ENCODE measurements around the gene ADAM12. TPM values are rescaled to one million over a fixed set of nuclear protein-coding genes. Genes with fewer than 3 reads are reported as not detected.

The ADAM12 gene
- total and polyA plus RNA-seq, 2 experiments from 2014 or later = 0.13 to 0.87 TPM

GRCh38 chr10:126207851-126208250 lies 180.4 kb downstream of the ADAM12 start (continued):
- TF ChIP-seq CTCF (conservative IDR thresholded peaks at IDR 0.05; ENCODE audit: low read depth in 2 of 2) (no peak), NANOG (IDR thresholded peaks at IDR 0.05; ENCODE audit: borderline replicate concordance) (no peak), STAT1 (IDR thresholded peaks at IDR 0.05; ENCODE audit: unreplicated experiment) (no peak), EZH2 (IDR thresholded peaks at IDR 0.05; ENCODE audit: low read depth, unreplicated experiment) (no peak)

GRCh38 chr10:126207313-126207771 lies 180.9 kb downstream of the ADAM12 start:
- H4K20me1 ChIP-seq (replicated peaks; ENCODE audit: insufficient read depth) = no peaks in the 10 kb centered on the region
- ATAC-seq (no peak), DNase-seq (ENCODE audit: low spot score) (no peak)
- Mint-ChIP-seq H3K4me1 (no peaks in the 10 kb centered on the region), H3K4me3 (no peak overlapping the region), H3K36me3 (ENCODE audit: low read depth) (no peaks in the 10 kb centered on the region), H3K27ac (no peak overlapping the region), H3K9me3 (no peaks in the 10 kb centered on the region; the same call in 2 of the 3 replicates), H3K27me3 (ENCODE audit: insufficient read depth, low read depth, poor library complexity) (peaks cover 9% of the 10 kb centered on the region)
- no peaks in the 10 kb centered on the region for H3F3A ChIP-seq (replicated peaks; ENCODE audit: low read depth)
- H3K27ac ChIP-seq (ENCODE audit: low read depth) = no peak overlapping the region
- no peaks in the 10 kb centered on the region for H3K4me1 ChIP-seq (ENCODE audit: insufficient read depth)
- 0 out of 2 replicates have a peak, but pooled peaks cover 18% of the 10 kb centered on the region for H3K9me2 ChIP-seq (ENCODE audit: insufficient read depth)
- H3K36me3 ChIP-seq (ENCODE audit: insufficient read depth) = no peaks in the 10 kb centered on the region
- H3K79me2 ChIP-seq (replicated peaks; ENCODE audit: insufficient read depth) = no peaks in the 10 kb centered on the region
- no peak overlapping the region for H2AFZ ChIP-seq
- H3K4me3 ChIP-seq = no peak overlapping the region
- no peak overlapping the region for H3K4me2 ChIP-seq
- H3K27me3 ChIP-seq (ENCODE audit: insufficient read depth) = no peaks in the 10 kb centered on the region
- TF ChIP-seq ZNF114 (CRISPR knock-in tag; IDR thresholded peaks at IDR 0.05) (no peak), ZNF462 (CRISPR knock-in tag; IDR thresholded peaks at IDR 0.05) (no peak), NANOG (IDR thresholded peaks at IDR 0.05; ENCODE audit: borderline replicate concordance) (no peak), ZNF331 (CRISPR knock-in tag; IDR thresholded peaks at IDR 0.05; ENCODE audit: low read depth) (no peak), CREB1 (CRISPR knock-in tag; IDR thresholded peaks at IDR 0.05; ENCODE audit: low read depth) (no peak), POLR2AphosphoS5 (IDR thresholded peaks at IDR 0.05; ENCODE audit: low read depth) (no peak), STAT1 (IDR thresholded peaks at IDR 0.05; ENCODE audit: unreplicated experiment) (no peak), REST (IDR thresholded peaks at IDR 0.05; ENCODE audit: unreplicated experiment) (no peak), JUNB (IDR thresholded peaks at IDR 0.05; ENCODE audit: unreplicated experiment) (no peak), EZH2 (IDR thresholded peaks at IDR 0.05; ENCODE audit: low read depth, unreplicated experiment) (no peak), CTCF (conservative IDR thresholded peaks at IDR 0.05; ENCODE audit: low read depth in 2 of 2) (no peak)
